SHP77 (cell line): ENCODE measurements around the gene BMPR1A.
A peak's percentile ranks its signal among the peaks of the same experiment; 100 is the strongest.

Experiments used
- DNase-seq, 2 experiments: peaks; one replicate each; lab custom pipeline; 2025; lab: John Stamatoyannopoulos, UW

BMPR1A gene

DNA sequence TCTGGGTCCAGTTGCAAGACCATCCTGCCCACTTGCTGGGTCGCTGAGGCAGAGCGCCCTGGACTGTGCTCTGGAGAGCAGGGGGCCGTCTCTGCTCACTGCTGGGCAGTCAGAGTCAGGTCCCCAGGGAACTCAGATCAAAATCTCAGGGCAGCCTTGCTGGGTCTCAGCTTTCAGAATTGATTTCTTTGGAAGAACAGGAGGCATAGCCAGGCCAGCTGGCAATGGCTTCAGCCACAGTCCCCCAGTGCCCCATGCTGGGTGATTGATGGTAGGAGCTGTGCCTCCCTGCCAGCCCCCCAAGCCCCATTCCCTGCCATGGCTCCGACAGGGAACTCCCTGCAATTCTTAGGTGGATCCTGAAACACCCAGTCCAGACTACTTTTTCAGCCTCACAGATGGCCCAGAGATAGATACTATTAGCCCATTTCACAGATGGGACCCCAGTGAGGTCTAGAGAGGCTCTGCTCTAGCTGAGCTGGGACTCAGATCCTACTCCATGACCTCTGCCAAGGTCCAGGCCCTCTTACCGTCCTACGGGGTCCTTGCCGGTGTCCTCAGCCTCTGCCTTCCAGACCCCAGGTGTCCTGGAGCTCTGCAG lies 200.5 kb downstream of the BMPR1A start:
- no peak for DNase-seq

DNA sequence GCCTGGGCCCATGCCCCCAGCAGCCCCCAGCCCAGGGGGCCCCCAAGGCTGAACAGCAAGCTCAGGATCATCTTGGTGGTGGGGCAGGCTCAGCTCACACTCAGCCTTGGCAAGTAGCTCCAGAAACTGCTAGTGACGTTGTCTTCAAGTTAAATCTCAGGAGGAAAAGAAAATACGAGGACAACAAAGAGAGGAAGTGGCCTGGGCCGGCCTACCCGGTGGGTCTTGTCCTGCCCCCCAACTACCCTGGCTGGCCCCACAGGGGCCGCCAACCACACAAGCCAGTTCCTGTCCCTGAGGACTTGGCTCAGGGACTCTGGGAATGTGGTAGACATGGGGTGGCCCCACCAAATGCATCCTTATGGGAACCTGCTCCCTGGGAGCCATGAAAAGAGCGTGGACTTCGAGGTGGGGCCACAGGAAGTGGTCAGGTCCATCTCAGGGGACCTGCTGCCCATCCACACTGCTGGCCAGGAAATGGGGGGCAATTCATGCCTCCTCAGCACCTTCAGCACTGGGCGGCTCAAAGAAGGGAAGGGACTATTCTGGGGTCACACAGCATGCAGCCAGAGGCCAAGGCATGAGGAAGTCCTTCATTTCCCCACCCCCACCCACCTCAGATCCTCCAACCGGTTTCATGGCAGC lies 201.2 kb downstream of the BMPR1A start, which contains the start of gene MMRN2:
TSS of gene MMRN2 (minus strand) at position 145 of the 645 bp plus-strand sequence. CDS start at position 71, 74 bp downstream.
- no peak for DNase-seq

DNA sequence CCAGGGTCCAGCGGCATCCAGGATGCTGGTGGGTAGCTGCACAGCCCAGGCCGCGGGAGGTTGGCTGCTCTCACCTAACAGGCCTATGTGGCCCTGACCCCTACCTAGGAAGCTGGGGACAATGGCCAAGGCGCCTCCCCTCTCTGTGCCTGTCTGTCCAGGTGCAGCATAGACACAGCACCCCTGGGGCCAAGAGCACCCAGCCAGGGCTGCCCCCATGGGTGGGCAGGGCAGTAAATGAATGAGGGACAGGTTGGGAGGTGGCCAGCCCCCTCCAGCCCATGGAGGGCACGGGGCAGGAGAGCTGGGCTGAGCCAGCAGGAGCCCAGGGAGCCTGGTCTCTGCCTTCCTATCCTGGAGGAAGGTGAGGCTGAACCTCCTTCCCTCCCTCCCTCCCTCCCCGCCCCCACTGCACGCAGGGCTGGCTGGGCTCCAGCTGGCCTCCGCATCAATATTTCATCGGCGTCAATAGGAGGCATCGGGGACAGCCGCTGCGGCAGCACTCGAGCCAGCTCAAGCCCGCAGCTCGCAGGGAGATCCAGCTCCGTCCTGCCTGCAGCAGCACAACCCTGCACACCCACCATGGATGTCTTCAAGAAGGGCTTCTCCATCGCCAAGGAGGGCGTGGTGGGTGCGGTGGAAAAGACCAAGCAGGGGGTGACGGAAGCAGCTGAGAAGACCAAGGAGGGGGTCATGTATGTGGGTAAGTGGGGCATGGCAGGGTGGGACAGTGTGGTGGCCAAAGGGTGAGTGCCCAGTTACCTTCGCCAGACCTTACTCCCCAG lies 201.9 kb downstream of the BMPR1A start, which contains the start of gene SNCG:
TSS of gene SNCG (plus strand) at position 484 of the 785 bp plus-strand sequence. CDS start at position 583, 99 bp downstream.
- DNase-seq, result peak in 1 of 2 experiments; percentile 15

DNA sequence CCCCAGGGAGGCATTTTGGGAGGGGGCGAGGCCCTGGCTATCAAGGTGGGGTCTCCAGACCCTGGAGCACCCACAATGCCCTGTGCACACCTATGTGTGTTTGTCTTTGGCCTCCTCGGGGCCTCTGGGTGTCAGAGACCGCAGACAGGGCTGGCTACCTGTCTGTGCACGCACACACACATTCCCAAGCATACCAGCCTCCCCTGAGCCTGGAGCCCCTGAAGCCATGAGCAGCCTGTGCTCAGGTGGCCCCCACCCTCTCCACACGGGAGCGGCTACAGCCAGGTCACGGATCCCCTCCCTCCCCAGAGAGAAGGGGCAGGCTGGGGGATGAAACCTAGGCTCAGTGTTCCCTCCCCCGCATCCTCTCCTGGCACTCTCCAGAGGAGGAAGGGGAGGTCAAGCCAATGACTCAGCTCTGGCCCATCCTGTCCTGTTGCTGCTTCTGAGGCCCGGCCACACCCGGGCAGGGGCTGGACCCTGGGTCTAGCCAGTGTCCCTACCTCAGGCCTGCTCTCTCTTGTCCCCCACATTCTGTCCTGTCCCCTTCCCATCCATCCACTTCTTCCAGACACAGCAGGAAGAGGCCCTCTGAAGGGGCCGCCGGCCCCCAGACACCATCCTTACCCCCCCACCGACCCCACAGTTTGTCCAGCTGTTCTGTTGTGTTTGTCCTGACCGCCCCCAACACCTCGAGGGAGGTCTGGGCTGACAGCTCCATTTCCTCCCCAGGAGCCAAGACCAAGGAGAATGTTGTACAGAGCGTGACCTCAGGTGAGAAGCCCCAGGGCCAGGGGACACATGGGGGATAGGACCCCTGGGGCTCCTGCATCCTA lies 202.7 kb downstream of the BMPR1A start:
- DNase-seq, result no peak

DNA sequence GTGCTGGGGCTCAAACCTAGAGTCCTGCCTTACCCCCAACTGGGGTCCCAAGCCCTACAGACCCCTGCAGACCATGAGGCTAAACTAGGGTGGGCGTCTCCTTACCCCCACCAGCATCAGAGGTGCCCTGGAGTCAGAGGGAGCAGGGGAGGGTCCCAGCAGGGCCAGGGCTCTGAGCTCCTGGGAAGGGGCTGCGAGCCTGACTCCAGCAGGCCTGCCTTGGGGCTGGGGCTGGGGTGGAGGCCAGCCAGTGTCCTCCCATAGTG lies 203.3 kb downstream of the BMPR1A start:
- no peak for DNase-seq

DNA sequence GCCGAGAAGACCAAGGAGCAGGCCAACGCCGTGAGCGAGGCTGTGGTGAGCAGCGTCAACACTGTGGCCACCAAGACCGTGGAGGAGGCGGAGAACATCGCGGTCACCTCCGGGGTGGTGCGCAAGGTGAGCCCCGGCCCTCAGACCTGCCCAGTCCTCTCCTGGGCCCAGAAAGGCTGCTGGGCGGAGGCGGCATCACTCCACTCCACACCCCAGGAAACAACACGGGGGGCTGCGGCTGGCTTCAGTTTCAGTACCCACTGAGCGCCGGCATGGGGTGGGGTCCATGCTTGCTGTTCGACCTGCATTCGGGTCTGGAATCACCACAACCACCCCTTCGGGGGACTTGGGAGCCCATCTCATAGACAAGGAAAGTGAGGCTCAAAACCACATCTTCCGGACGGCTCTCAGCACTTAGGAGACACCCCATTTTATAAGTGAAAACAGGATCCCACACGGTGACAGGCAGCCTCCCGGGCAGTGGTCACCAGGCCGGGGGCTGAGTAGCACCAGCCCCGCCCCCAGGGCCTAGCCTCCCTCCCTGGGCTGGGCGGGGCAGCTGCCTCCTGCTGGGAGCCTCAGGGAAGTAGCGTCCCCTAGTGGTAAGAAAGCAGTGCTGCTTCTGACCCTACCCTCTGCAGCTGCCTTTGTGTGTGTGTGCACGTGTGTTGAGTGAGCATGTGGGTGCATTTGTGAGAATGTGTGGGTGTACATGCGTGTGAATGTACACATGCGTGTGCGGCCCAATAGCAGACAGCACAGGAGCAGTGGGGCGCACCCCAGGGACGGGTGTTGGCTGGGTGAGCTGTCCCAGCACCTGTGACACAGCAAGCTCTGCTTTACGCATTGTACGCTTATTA lies 203.8 kb downstream of the BMPR1A start:
- peak; percentile 31 to 40 for DNase-seq

DNA sequence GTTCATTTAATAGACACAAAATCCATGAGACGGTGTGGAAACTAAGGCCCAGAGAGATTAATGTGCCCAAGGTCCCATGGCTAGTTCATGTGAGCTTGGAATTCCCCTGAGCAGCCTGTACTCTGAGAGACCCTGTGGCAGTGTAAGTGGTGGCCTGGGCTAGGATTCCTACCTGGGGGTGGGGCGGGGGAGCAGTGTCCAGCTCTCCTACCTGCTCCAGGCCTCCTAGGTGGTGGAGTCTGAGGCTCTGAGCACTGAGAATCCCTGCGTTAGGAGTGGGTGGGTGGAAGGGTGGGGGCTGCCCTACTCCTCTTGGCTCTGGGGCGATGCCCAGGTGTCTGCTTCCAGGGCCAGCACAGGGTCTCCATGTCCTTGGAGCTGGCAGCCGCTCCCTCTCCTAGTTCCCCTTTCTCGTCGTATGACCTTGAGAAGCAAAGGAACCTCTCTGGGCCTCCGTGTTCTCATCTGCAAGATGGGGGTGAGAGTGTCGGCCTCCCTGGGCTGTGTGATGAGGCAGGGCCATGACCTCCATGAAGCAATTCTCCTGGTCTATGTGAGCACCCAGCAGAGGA lies 204.5 kb downstream of the BMPR1A start:
- no peak for DNase-seq

DNA sequence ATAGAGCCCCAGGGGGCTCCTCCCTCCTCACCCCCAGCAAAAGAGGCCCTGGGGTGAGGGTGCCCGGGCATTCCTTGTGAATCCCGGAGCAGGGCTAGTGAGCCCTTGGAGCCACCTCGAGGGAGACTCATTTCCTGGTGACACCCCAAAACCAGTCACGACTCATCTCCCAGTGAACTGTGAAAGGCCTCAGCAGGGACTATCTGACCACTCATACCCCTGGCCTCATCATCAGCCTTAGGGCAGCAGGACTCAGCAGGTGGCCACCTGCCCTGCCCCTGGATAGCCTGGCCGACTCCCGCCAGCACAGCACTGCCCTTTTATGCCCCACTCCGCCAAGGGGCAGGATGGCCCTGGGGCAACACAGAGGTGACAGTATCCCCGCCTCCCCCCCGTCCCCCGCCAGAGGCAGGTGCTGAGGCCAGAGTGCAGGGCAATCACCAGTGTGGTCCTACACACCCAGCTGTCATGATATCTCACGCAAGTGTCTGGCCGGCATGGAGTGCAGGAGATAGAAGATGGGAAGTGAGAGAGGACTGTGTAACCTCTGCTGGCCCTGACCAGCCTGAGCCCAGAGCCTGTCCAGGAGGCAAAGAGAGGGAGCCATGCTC lies 205.2 kb downstream of the BMPR1A start:
- no peak for DNase-seq

GRCh38 chr10:86962136-86962980 lies 205.9 kb downstream of the BMPR1A start:
- DNase-seq, result no peak

- DNase-seq, result no peak
Measured at GRCh38 chr10:86962981-86963310, 206.5 kb downstream of the BMPR1A start.

GRCh38 chr10:86963341-86963919 lies 207.0 kb downstream of the BMPR1A start:
- no peak for DNase-seq

DNA sequence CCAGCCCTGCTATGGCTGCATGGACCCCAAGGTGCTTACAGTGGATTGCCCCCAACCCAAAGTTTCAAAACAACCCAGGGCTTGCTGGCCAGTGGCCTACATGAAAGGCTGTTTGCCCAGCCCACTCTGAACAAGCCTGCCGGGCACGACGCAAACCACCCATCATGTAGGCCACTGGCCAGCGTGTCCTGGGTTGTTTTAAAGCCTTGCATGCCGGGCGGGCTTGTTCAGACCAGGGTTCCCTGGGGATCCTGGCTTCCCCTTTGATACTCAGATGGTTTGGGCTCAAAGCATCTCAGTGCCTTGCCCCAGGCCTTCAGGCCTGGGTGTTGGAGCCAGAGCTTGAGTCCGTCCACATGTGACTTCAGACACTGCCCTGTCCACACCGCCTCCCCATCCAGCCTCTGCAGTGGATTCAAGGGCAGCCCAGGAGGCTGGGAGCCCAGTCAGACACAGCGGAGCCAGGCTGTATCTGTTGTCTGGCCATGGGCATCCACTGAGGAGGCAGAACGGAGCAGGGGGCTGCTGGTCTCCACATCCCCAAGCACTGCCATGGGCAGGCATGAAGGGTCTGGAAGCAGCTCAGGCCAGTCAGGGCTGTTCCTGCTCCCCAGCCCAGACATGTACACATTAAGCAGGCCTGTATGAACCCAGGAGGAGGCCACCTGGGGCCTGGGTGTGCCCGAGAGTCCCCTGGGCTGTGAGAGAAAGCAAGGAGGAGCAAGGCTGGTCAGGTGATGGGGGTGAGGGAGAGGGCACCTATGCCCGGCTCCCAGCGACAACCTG lies 207.8 kb downstream of the BMPR1A start:
- DNase-seq, result no peak

GRCh38 chr10:86964847-86965190 lies 208.4 kb downstream of the BMPR1A start:
- no peak for DNase-seq

DNA sequence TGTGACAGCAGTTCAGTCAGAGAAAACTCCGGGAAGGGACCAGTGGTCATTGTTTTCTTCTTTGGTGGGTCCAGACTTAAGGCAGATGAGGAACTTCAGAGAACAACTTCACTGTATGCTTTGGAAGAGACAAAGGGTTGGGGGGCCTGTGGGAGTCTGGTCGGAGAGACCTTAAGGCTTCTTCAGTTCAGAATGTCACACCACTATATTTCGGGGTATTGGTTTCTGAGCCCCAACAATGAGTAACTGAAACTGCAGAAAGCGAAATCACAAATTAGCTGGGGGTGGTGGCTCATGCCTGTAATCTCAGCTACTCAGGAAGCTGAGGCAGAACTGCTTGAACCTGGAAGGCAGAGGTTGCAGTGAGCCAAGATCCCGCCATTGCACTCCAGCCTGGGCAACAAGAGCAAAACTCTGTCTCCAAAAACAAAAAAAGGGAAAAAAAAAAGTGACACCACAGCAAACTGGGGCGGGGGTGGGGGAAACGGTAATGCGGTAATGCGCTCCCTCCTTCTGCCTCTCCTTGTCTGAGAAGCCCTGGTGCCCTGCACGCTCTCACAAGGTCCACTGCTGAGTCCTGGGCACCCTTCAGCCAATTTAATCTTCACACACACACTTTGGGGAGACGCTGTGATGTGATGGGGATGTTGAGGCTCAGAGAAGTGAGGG lies 209.7 kb downstream of the BMPR1A start:
- DNase-seq, result no peak

- no peak for DNase-seq
Measured at GRCh38 chr10:86967481-86967941, 211.1 kb downstream of the BMPR1A start.

DNA sequence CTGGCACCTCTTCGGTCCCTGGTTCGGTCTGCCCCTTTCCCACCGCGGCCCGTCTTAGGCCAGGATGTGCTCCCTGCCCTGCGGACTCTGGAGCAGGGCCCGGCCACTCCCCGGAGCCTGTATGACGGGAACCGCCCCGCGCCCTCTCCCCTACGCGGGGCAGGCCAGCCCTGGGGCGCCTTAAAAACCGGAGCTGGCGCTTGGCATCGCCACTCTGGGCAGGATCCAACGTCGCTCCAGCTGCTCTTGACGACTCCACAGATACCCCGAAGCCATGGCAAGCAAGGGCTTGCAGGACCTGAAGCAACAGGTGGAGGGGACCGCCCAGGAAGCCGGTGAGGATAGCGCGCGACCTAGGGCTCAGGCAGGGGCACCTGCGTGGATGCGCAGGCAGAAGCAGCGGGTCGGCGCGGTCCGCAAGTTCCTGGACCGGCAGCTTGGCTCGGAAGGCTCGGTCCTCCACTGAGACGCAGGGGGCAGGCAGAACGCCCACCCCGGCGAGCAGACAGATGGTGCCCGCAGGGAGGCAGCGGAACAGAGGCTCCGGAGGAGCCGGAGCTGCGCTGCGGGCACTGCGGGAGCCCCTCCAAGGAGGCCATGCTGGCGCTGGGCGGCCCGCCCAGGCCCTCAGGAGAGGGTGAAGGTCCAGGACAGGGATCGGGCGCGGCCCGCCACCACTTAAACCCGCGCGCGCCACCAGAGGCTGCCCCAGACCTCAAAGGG lies 212.0 kb downstream of the BMPR1A start, which contains the start of gene ADIRF:
TSS of gene ADIRF (plus strand) at position 212 of the 723 bp plus-strand sequence. CDS start at position 275, 63 bp downstream.
- DNase-seq, result no peak

- no peak for DNase-seq
Measured at GRCh38 chr10:86968994-86969355, 212.6 kb downstream of the BMPR1A start.
